Activated CD8-positive, alpha-beta memory T cell treated with anti-CD3 and anti-CD28 coated beads for 24 hours (primary cell): ENCODE results near the gene OR11A1.

Experiments
- DNase-seq: peaks from one replicate; pipeline ENCODE4 v3.0.0-alpha.2; 2020

The OR11A1 gene, protein sequence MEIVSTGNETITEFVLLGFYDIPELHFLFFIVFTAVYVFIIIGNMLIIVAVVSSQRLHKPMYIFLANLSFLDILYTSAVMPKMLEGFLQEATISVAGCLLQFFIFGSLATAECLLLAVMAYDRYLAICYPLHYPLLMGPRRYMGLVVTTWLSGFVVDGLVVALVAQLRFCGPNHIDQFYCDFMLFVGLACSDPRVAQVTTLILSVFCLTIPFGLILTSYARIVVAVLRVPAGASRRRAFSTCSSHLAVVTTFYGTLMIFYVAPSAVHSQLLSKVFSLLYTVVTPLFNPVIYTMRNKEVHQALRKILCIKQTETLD

DNA sequence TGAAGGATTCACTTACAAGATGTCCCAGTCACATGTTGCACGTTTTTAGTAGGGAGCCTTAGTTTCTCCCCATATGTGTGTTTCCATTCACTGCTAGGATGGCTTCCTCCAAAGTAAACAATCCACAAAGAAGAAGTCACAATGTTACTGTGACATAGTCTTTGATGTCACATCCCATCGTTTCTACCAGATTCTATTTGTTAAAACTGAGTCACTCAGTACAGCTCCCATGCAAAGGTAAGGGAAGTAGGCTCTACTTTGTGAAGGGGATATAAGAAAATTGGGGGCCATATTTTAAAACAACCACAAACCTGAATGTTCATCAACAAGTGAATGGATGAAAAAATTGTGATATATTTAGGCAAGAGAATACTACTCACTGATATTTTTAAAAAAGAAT, at the start of gene OR11A1, which contains the start of gene OR2H1:
OR11A1 (minus strand) TSS at position 101 of the 400 bp plus-strand sequence. CDS start 29,430 bp downstream, outside the sequence.
OR2H1 (plus strand) TSS at position 185 of the 400 bp plus-strand sequence. CDS start 4,615 bp downstream, outside the sequence.
- DNase-seq, result no peak

DNA sequence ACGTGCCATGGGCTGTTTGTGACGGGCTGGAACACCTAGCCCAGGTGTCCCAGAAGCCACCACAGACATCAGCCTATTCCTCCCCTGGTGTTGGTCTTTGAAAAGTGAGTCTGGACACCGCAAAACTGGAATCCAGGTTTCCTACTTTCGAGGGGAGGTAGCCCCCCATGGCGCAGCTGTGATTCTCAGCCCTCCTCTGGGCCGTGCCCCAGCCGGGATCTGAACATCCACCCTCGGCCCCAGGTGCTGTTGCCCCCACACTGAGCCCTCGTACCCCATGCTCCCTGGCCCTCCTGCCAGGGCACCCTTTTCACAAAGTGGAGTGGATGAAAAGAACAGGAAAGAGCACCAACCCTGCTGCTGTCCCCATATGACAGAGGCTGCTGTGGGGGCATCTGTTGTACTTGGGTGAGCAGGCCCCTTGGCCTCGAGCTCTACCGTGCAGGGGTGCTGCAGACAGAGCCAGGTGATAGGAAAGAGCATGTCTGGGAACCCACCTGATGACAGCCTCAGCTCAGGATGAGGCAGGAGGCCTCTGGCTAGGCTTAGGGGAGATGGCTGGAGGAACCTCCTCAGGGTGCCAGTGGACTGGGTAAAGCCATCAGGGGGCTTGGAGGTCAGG, 49.7 kb upstream of the OR11A1 start:
- DNase-seq, result no peak

GRCh38 chr6:29505808-29506207, 48.9 kb upstream of the OR11A1 start:
- no peak for DNase-seq

GRCh38 chr6:29504961-29505360, 48.1 kb upstream of the OR11A1 start:
- no peak for DNase-seq

GRCh38 chr6:29502597-29502996, 45.7 kb upstream of the OR11A1 start:
- no peak for DNase-seq

DNA sequence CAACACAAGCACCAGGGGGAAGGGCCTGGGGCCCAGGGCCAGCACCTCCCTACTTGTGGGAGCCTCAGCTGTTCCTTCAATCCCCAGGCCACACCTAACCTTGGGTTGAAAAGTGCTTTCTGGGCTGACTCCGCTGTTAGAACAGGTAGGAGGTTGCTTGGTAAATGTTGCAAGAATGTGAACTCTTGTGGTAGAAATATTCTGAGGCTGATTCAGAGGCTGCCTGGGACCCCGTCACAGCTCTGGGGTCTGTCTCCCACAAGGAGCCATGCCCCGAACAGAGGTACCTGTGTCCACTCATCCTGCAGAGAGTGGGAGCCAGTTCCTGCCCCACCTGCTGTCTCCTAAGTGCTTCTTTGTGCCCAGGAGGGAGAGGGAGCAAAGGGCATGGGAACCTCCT, 45.3 kb upstream of the OR11A1 start:
- no peak for DNase-seq

DNA sequence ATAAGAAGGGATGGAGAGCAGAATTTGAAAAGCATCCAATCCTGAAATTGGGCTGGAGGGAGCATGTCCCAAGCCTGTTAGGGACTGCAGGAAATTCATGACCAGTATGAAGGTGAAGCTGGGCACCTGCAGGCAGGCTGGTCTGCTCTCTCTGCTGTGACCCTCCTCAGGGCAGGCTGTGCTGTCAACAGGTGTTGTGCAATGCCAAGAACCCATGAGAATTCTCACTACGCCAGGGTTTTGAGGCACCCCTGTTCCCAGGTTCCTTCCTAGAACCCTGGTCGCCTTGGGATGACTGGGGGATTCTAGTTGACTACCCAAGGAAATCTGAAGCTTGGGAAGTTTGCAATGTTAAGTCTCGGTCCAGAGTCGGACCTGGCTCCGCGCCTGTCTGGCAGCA, 44.2 kb upstream of the OR11A1 start:
- DNase-seq, result no peak

- no peak for DNase-seq
Measured at GRCh38 chr6:29500594-29500993, 43.7 kb upstream of the OR11A1 start.

DNA sequence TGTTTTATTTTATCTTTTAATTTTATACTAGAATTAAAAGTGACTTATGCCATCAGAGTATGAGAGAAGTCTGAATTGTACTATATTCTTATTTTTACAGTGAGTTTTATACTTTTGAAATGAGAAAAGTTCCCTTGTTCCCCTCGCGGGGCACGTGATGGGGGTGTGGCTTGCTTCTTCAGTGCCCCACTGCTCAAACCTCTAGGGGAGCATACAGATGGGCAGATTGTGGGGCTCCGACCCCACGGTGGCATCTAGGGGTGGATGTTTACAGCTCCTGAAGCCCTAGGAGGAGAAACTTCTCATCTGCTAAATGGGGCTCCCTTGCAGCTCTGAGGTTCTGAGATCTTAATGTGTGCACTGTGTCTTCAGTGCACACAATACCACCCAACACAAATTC, 42.8 kb upstream of the OR11A1 start:
- no peak for DNase-seq

DNA sequence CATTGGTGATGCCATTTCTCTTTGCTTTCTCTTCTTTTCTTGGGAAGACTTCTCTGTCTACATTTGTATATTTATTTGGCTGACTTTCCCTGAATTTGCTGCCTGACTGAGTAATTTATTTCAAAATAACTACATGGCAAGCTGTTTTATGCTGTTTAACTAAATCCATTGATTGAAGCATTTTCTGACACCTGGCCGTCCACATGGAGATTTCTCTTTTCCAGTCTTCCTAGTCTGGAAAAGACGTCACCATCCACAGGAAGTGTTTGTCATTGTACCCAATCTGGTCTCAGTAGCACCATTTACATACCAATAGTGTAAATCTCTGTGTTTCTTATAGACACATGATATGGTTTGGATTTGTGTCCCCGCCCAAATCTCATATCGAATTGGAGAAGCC, 40.1 kb upstream of the OR11A1 start:
- no peak for DNase-seq

DNA sequence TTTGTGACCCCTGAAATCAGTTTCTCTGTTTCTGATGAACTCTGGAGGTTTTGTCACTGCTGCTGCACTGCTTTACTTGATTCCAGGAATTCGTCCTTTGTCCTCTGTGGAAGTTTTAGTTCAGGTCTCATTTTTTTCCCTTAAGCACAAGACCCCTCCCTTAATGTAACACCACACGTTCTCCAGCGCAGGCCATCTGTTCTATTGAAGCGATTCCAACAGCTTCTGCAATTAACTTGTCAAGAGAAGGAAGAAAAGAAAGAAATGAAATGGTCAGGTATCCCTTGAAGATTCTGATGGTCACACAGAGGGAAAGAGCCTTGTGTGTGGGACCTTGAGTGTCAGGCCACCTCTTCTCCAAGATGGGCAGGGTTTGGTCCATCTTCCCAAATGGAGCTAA, 38.7 kb upstream of the OR11A1 start:
- DNase-seq, result no peak

DNA sequence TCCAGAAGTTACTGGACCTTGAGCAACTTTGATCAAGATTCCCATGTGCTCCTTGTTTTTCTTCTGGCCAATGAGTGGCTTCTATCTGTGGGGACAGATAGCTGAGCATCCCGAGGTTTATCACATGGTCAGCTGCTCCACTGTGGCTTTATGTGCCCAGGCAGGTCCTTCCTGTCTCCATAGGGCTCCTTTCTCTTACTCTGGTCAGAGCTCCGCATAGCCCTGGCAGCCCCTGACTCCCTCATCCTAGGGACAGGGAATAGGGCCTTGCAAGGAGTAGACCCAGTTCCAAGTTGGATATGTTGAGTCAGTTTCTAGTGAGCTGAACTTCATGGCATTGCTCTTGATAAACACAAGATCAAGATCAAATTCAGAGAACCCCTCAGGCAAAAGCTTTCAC, 37.3 kb upstream of the OR11A1 start:
- no peak for DNase-seq

DNA sequence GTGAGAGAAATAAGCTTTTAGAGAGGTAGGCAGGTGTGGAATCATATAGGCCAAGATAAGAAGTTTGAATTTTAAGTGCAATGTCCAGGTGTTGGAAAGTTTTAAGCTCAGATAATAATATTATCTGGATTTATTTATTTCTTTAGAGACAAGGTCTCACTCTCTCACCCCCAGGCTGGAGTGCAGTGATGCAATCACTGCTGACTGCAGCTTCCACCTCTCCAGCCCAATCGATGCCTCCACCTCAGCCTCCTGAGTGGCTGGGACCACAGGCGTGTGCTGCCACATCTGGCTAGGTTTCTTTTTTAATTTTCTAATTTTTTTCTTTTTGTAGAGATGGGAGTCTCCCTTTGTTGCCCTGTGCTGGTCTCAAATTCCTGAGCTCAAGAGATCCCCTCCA, 36.4 kb upstream of the OR11A1 start:
- DNase-seq, result no peak

GRCh38 chr6:29491574-29491973, 34.7 kb upstream of the OR11A1 start:
- no peak for DNase-seq

GRCh38 chr6:29490552-29490951, 33.7 kb upstream of the OR11A1 start:
- no peak for DNase-seq

DNA sequence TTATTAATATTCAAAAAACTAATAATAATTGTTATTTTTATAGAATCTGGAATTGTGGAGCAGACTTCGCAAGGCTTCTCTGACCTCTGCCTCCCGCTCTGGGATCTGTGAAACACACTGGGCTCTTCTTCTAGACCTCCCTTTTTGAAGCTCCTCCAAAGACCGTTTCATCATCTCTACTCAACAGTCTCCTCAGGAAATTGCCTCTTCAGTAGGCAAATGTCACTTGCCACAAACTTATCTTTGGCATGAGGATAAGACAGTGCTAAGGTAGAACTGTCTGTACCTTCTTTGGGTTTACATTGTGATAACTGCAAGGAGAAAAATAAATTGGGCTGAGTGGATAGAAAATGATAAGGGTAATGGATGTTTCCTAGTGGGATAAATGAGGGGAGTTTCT, 33.2 kb upstream of the OR11A1 start:
- no peak for DNase-seq

DNA sequence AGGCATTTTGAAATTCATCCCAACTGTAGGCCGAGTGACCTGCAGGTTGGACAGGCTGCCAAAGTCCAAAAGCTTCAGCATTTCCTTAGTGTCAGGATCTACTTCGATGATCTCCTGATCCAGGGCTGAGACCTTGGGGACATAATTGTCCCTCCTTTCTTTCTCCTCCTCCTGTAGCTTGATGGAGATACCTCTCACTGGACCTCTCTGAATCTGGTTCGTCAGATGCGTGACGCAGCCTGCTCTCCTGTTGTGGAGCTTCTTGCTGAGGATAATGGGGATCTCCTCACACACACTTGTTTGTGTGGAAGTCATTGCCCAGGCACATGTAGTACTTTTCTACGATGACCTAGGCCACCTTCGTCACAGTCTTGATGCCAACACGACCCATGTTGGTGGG, 32.4 kb upstream of the OR11A1 start:
- no peak for DNase-seq

DNA sequence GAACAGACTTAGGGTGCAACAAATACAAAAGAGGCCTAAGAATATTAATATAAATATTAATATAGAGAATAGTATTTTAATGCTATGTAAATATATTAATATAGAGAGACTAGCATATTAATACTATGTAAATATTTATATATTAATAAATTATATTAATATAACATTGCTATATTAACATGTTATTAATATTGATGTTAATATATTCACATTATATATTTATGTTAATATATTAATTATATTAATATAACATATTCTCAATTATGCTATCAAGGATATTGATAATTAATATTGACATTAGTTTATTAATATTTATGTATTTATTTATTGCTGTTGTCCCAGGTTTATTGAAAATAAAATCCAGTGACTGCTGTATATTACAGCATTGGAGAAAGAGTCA, 32.0 kb upstream of the OR11A1 start:
- no peak for DNase-seq

- DNase-seq, result no peak
Measured at GRCh38 chr6:29487660-29488059, 30.8 kb upstream of the OR11A1 start, which contains the start of gene MAS1L. MAS1L (minus strand) TSS chr6:29487956; CDS start chr6:29487902, 54 bp downstream.

DNA sequence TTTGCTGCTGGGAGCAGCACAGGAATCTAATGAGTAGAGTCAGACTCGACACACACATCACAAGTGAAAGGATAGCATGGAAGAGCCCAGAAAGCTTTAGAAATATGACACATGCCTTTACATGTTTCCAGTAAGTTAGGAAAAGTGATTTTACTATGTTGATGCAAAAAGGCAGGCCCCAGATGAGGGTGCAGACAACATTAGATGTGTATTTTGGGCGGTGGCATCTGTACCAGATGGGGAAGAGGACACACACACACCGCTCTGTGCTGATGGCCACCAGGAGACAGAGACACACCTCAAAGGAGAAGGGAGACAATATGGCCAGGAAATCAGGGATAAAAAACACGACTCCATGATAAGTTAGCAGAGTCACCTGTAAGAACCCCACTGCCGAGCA, 30.3 kb upstream of the OR11A1 start:
- DNase-seq, result no peak

DNA sequence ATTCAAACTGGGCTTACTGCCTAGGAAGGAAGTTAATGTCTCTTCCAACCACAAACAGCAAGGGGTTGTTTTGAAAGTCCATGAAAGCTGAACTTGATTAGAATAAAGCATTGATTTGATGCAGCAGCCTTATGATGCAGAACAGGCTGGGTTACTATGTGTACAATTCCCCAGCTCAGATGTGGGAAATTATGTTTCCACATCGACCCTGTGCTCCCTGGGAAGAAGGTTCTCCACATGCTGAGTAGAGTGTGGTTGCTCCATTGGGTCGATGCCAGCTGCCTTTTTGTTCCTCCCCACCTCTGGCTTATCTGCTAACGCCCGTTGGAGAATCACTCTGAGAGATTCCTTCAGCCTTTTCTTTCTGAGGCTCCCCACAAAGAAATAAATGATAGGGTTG, 29.7 kb upstream of the OR11A1 start:
- no peak for DNase-seq

GRCh38 chr6:29483735-29484134, 26.9 kb upstream of the OR11A1 start:
- DNase-seq, result no peak

DNA sequence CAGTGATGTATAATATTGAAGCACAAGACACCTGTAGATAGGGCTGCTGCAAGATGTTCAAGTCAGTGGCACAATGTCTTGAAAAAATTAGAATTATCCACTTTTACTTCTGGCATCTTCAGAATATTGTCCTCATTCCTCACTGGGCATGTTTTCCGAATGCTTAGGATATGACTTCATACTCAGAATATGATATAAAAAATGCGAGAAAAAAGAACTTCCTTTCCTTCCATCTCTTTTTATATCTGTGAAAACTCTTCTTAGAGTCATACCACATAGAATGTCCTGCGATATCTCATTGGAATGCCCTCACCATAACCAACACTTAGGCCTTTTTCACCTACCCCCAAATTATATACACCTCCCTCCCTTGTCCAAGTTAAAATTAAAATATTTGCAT, 26.3 kb upstream of the OR11A1 start:
- no peak for DNase-seq

- DNase-seq, result no peak
Measured at GRCh38 chr6:29479560-29479959, 22.7 kb upstream of the OR11A1 start.

DNA sequence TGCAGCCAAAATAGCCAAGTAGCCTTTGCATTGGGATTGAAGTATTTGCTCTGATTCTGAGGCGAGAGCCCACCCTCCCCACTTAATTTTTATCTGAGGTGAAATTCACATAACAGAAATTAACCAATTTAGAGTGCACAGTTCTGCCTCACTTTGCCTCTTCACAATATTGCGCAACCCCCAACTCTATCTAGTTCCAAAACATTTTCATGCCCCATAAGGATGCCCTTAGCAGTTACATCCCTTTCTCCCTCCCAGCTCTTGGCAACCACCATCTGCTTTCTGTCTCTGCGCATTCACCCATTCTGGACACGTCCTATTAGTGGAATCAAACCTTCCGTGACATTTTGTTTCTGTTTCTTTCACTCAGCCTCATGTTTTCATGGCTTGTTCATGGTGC, 21.9 kb upstream of the OR11A1 start:
- no peak for DNase-seq
